22Rv1 (cell line): ENCODE results near the gene PIK3C3.

Experiments
- ZFX ChIP-seq: fragments of 450-650 bp; IDR thresholded peaks from 2 replicates; pipeline ENCODE4 v1.6.1; 2017; ENCODE audit warnings: antibody characterized with exemption, borderline replicate concordance
- TF ChIP-seq, protein P1 (sequence below): fragments of 450-650 bp; IDR thresholded peaks from 2 replicates; pipeline ENCODE4 v1.5.1; 2017; ENCODE audit warnings: mild to moderate bottlenecking

GRCh38 chr18:41905786-41906527 lies 49.1 kb upstream of the PIK3C3 start:
- TF ChIP-seq, protein P1, sequence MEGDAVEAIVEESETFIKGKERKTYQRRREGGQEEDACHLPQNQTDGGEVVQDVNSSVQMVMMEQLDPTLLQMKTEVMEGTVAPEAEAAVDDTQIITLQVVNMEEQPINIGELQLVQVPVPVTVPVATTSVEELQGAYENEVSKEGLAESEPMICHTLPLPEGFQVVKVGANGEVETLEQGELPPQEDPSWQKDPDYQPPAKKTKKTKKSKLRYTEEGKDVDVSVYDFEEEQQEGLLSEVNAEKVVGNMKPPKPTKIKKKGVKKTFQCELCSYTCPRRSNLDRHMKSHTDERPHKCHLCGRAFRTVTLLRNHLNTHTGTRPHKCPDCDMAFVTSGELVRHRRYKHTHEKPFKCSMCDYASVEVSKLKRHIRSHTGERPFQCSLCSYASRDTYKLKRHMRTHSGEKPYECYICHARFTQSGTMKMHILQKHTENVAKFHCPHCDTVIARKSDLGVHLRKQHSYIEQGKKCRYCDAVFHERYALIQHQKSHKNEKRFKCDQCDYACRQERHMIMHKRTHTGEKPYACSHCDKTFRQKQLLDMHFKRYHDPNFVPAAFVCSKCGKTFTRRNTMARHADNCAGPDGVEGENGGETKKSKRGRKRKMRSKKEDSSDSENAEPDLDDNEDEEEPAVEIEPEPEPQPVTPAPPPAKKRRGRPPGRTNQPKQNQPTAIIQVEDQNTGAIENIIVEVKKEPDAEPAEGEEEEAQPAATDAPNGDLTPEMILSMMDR = no peak
- no peak for TF ChIP-seq ZFX
